ENCODE data around the gene ROBO1.

DNA sequence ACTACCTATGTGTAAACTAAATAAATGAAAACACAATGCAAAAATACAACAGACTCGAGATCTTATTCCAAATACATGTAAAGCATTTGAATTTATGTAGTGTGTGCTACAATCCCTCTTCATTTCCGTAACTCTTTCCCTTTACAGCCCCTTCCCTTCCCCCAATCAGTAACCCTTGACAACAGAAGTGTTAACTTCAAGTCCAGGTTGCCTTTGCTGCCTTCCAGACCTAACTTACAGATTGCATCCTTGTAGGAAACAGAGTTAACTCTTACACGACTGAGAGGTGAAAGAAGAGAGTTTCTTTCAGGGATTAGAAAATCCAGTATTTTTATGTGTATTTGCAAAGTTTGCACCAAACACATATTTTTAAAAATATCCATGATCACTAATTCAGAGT, 1.4 kb upstream of the ROBO1 start:
- no peak for TF ChIP-seq ZFX (IDR thresholded peaks at IDR 0.05; ENCODE audit: borderline replicate concordance)
- TF ChIP-seq, protein P1, sequence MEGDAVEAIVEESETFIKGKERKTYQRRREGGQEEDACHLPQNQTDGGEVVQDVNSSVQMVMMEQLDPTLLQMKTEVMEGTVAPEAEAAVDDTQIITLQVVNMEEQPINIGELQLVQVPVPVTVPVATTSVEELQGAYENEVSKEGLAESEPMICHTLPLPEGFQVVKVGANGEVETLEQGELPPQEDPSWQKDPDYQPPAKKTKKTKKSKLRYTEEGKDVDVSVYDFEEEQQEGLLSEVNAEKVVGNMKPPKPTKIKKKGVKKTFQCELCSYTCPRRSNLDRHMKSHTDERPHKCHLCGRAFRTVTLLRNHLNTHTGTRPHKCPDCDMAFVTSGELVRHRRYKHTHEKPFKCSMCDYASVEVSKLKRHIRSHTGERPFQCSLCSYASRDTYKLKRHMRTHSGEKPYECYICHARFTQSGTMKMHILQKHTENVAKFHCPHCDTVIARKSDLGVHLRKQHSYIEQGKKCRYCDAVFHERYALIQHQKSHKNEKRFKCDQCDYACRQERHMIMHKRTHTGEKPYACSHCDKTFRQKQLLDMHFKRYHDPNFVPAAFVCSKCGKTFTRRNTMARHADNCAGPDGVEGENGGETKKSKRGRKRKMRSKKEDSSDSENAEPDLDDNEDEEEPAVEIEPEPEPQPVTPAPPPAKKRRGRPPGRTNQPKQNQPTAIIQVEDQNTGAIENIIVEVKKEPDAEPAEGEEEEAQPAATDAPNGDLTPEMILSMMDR (IDR thresholded peaks at IDR 0.05), result no peak
